GM06990 (cell line): ENCODE measurements around the gene FAM241A.
"Not testable (repeated sequence)": the region's sequence is repeated elsewhere in the genome, so short reads cannot be mapped to it uniquely, and the experiment has no call there.

Source experiments
- DNase-seq: peaks from one replicate; pipeline ENCODE4 v3.0.0-alpha.2; 2011; ENCODE audit not compliant: insufficient read length; ENCODE audit errors: extremely low read depth
- H3K27me3 ChIP-seq: replicated peaks from 2 replicates; pipeline ENCODE4 v1.6.0; 2011; ENCODE audit warnings: low read length; ENCODE audit not compliant: control insufficient read depth, insufficient read depth
- H3K36me3 ChIP-seq: 2 replicates; pipeline ENCODE4 v1.5.1; 2011; ENCODE audit warnings: low read length; ENCODE audit not compliant: control insufficient read depth, insufficient read depth
- H3K4me3 ChIP-seq: replicated peaks from 2 replicates; pipeline ENCODE4 v1.5.1; 2011; ENCODE audit warnings: low read depth, mild to moderate bottlenecking, control low read depth, low read length
- TF ChIP-seq, protein P1 (sequence below): IDR thresholded peaks from 2 replicates; pipeline ENCODE4 v1.5.1; 2011; ENCODE audit warnings: low read length, control low read depth, mild to moderate bottlenecking, inconsistent platforms; ENCODE audit not compliant: insufficient read depth, poor library complexity, severe bottlenecking

The FAM241A gene

DNA sequence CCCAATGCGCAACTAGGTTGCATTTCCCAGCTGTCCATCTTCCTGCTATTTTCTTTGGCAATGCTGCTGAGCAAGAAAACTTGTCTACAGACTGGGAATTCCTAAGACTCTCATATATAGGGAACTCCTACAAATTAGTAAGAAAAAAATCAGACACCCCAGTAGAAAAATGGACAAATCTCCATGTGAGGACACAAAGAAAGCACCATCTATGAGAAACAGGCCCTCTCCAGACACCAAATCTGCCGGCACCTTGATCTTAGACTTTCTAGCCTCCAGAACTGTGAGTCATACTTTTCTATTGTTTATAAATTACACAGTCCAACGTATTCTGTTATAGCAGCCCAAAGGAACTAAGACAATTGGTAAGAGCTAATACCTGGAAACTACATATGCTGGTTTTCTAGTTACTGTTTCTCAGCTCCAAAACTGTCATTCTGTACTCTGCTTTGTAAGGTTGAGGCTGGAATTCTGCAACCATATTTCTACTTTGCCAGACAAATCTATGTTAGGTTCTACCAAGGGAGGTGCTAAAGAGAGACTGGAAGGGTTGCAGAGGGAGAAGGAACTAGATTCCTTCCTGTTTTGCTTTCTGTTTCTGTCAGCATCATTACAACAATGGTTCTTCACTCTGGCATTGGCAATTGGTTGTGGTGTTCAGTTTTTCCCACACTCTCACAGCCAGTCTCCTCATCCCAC is 35.7 kb upstream of the FAM241A start:
- TF ChIP-seq, protein P1, sequence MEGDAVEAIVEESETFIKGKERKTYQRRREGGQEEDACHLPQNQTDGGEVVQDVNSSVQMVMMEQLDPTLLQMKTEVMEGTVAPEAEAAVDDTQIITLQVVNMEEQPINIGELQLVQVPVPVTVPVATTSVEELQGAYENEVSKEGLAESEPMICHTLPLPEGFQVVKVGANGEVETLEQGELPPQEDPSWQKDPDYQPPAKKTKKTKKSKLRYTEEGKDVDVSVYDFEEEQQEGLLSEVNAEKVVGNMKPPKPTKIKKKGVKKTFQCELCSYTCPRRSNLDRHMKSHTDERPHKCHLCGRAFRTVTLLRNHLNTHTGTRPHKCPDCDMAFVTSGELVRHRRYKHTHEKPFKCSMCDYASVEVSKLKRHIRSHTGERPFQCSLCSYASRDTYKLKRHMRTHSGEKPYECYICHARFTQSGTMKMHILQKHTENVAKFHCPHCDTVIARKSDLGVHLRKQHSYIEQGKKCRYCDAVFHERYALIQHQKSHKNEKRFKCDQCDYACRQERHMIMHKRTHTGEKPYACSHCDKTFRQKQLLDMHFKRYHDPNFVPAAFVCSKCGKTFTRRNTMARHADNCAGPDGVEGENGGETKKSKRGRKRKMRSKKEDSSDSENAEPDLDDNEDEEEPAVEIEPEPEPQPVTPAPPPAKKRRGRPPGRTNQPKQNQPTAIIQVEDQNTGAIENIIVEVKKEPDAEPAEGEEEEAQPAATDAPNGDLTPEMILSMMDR, result no peak
- no peaks in the 10 kb centered on the region for H3K27me3 ChIP-seq
- DNase-seq, result no peak
- no peak overlapping the region for H3K4me3 ChIP-seq
- H3K36me3 ChIP-seq, result no peaks in the 10 kb centered on the region

DNA sequence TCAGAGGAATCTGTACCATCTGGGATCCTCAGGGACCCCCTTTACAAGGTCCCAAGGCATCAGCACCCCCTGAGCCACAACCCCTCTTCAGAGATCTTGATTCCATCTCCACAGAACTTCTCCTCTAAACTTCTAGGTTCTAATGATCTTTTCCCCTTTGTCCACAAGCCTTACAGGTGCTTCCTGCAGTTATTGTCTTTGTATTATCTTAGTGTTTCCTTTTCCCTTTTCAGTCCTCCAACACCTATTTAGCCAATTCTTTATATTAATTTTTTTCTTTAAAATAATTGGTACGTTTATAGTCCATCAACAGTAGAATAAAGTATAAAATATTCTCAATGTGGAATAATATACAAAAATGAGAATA is 35.2 kb upstream of the FAM241A start:
- no peaks in the 10 kb centered on the region for H3K27me3 ChIP-seq
- TF ChIP-seq, protein P1, result no peak
- H3K36me3 ChIP-seq, result no peaks in the 10 kb centered on the region
- H3K4me3 ChIP-seq, result no peak overlapping the region
- no peak for DNase-seq

DNA sequence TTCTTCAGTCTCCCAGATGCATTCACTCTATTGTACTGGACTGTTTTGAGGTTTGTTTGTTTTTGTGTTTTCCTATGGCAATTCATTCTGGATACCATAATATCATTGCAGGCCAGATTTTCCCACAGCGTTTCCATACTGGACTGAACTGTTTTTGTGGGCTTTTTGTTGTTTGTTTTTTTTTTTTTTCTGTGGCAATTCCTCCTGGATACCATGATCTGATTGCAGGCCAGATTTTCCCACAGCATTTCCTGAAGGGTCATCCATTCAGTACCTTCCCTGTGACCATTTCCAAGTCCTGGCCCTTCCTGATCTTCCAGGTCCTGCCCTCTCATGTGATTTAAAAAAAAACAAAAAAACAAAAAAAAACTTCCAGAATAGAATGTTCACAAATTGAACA is 33.9 kb upstream of the FAM241A start:
- no peaks in the 10 kb centered on the region for H3K36me3 ChIP-seq
- no peak for DNase-seq
- H3K27me3 ChIP-seq, result no peaks in the 10 kb centered on the region
- H3K4me3 ChIP-seq, result no peak overlapping the region
- TF ChIP-seq, protein P1, result no peak

DNA sequence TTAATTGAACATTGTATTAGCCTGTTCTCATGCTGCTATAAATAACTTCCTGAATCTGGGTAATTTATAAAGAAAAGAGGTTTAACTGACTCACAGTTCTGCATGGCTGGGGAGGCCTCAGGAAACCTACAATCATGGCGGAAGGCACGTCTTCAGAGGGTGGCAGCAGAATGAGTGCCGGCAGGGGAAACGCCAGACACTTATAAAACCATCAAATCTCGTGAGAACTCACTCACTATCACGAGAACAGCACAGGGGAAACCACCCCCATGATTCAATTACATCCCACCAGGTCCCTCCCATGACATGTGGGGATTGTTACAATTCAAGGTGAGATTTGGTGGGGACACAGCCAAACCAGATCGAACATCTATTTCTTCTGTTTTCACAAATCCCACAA is 33.2 kb upstream of the FAM241A start:
- H3K27me3 ChIP-seq, H3K36me3 ChIP-seq, DNase-seq, H3K4me3 ChIP-seq: not testable (repeated sequence)

DNA sequence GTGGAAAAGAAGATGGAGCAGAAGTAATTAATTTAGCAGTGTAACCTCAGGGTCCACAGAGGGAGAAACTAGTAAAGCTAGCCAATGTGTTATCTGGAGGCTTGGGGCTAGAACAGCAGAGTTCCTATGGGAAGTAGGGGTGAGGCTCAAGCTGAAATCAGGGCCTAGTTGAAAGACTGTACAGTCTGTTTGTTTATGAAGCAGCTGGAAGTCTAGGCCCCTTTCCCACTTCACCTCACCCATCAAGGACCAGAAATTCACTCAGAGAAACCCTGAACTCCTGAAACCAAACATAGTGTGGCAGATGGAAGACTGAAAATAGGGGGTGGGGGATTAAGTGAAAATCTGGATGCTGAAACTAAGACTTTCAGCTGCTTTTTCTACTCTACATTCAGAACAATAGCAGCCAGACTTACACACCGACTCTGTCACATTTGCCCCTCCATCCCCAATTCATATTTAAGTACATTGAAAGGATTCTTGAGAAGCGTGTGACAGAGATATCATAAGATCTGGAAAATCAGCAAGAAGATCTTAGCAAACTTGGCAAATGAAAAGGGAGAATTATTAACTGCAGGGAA is 32.6 kb upstream of the FAM241A start:
- TF ChIP-seq, protein P1, result no peak
- H3K36me3 ChIP-seq, result no peaks in the 10 kb centered on the region
- no peaks in the 10 kb centered on the region for H3K27me3 ChIP-seq
- no peak for DNase-seq
- H3K4me3 ChIP-seq, result no peak overlapping the region

DNA sequence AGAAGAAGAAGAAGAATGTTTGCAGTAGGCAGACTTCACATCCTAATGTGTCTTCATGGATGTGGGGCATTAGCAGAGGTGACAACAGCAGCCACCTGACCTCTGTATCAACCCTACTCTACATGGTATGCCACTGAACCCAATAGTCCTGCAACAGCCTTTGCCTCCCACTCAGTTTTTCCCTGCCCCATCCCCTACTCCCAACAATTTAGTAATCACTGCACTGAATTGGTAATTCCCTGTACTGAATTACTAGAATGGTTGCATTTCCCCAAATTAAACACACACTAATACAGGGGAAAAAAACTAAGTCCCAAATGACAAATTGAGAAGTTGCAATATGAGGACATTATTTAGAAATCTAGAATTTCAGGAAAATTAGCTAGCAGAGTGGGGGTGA is 31.4 kb upstream of the FAM241A start:
- TF ChIP-seq, protein P1, result no peak
- no peak overlapping the region for H3K4me3 ChIP-seq
- H3K27me3 ChIP-seq, result no peaks in the 10 kb centered on the region
- H3K36me3 ChIP-seq, result no peaks in the 10 kb centered on the region
- no peak for DNase-seq
